Stimulated activated CD4-positive, alpha-beta T cell treated with anti-CD3 and anti-CD28 coated beads, TNF-alpha, amount 100 ng/mL, for 4 hours (primary cell): ENCODE results near the gene PLA2G1B.
"Not testable (repeated sequence)": the region's sequence is repeated elsewhere in the genome, so short reads cannot be mapped to it uniquely, and the experiment has no call there.

Source experiments
- DNase-seq, 3 experiments: peaks; one replicate each; pipeline ENCODE4 v3.0.0-alpha.2; 2020; ENCODE audit warnings: low read depth in 3 of 3

Gene PLA2G1B

GRCh38 chr12:120358412-120359100, 31.0 kb upstream of the PLA2G1B start:
- no peak for DNase-seq

GRCh38 chr12:120357104-120357503, 29.5 kb upstream of the PLA2G1B start:
- no peak for DNase-seq

- DNase-seq = peak; percentile 58 to 72 (median 64)
Measured at GRCh38 chr12:120356567-120357030, 29.0 kb upstream of the PLA2G1B start.

- DNase-seq = no peak
Measured at GRCh38 chr12:120353556-120354317, 26.2 kb upstream of the PLA2G1B start.

- no peak for DNase-seq
Measured at GRCh38 chr12:120353136-120353535, 25.6 kb upstream of the PLA2G1B start.

- DNase-seq = no peak
Measured at GRCh38 chr12:120352117-120352516, 24.5 kb upstream of the PLA2G1B start.

- no peak for DNase-seq
Measured at GRCh38 chr12:120350576-120351350, 23.2 kb upstream of the PLA2G1B start.

GRCh38 chr12:120347766-120348165, 20.2 kb upstream of the PLA2G1B start:
- DNase-seq = no peak

GRCh38 chr12:120346681-120347080, 19.1 kb upstream of the PLA2G1B start:
- no peak for DNase-seq

- no peak for DNase-seq
Measured at GRCh38 chr12:120346031-120346430, 18.5 kb upstream of the PLA2G1B start.

- DNase-seq = no peak
Measured at GRCh38 chr12:120343692-120344091, 16.1 kb upstream of the PLA2G1B start.

- DNase-seq = no peak
Measured at GRCh38 chr12:120343039-120343537, 15.5 kb upstream of the PLA2G1B start.

GRCh38 chr12:120342175-120343038, 14.8 kb upstream of the PLA2G1B start:
- DNase-seq = no peak

GRCh38 chr12:120339256-120339655, 11.7 kb upstream of the PLA2G1B start:
- DNase-seq = no peak

- DNase-seq = no peak
Measured at GRCh38 chr12:120337730-120338129, 10.2 kb upstream of the PLA2G1B start.

- not testable (repeated sequence) for DNase-seq
Measured at GRCh38 chr12:120336392-120336791, 8.8 kb upstream of the PLA2G1B start.

GRCh38 chr12:120335447-120335846, 7.9 kb upstream of the PLA2G1B start:
- not testable (repeated sequence) for DNase-seq

GRCh38 chr12:120332523-120332922, 4.9 kb upstream of the PLA2G1B start:
- DNase-seq = no peak

- DNase-seq = no peak
Measured at GRCh38 chr12:120332041-120332440, 4.5 kb upstream of the PLA2G1B start.

- no peak for DNase-seq
Measured at GRCh38 chr12:120331390-120331789, 3.8 kb upstream of the PLA2G1B start.

GRCh38 chr12:120328228-120328627, 649 bp upstream of the PLA2G1B start:
- no peak for DNase-seq
